HG02938 (cell line): Measurements from ENCODE around the gene CIITA.

Source experiments
- ATAC-seq: cut with Tn5 transposase; IDR thresholded peaks from one replicate; pipeline ENCODE4 v1.9.1; 2021; ENCODE audit warnings: mild to moderate bottlenecking, moderate library complexity; ENCODE audit not compliant: unreplicated experiment

CIITA gene

GRCh38 chr16:10976634-10977033, 99.6 kb downstream of the CIITA start:
- no peak for ATAC-seq

GRCh38 chr16:10978124-10978523, 101.1 kb downstream of the CIITA start:
- no peak for ATAC-seq

GRCh38 chr16:10978871-10979446, 102.0 kb downstream of the CIITA start:
- no peak for ATAC-seq

DNA sequence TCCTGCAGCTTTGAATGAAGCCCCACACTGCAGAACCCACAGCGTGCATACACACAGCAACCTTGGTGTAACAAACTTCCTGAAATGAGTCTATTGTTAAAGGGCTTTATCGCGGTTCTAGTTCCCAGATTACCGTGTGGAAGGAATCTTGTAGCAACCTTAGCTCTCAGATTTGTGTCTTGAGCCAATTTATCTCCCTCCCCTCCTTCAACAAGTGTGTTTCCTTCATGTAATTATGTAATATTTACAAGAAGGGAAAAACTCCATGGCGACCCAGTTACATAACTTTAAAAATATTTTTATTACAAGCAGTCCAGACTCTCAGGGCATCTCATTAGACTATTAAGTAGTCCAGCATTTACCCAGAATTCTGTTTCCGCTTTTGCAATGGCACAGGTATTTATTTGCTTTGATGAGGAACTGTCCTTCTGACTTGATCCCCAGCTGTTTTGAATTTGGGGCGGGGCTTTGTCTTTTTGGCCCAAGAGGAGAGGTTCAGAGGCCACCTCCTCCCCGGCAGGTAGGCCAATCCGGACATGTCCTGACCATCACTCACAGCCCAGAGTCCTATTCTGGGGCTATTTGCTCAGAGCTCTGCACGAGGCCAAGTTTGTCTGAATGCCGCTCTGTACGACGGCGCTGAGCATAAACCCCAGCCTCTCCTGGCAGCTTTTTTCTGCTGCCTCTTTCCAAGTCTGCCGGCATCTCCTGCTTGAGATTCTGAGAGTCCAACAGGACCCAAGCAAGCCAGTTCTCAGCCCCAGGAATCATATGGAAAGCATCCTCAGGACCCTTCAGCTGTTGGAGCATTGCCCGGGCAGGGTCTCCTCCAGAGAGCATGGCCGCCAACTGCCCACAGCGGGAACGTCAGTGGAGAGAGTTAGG, 103.0 kb downstream of the CIITA start:
- no peak for ATAC-seq

DNA sequence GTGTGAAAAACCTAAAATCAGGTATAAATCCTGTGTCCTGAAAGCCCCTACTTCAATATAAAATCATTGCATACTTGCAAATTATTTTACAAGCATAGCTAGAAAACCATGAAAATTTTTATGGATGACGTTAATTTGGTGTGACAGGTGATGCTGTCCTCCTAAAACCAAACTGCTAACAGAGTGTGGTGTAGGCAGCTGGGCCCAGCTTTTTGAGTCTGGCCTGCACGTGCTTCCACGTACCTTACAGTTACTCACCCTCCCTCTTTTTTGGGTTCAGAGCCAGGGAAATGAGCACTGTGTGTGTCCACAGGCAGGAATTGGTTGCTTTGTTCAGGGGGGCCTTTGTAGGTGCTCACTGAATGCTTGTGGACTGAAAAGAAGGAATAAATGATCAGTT, 103.8 kb downstream of the CIITA start:
- ATAC-seq = no peak

- peak; percentile 56 for ATAC-seq
Observed at GRCh38 chr16:10981697-10982216, 104.8 kb downstream of the CIITA start.

- ATAC-seq = peak; percentile 55
Observed at GRCh38 chr16:10982465-10983150, 105.6 kb downstream of the CIITA start.

DNA sequence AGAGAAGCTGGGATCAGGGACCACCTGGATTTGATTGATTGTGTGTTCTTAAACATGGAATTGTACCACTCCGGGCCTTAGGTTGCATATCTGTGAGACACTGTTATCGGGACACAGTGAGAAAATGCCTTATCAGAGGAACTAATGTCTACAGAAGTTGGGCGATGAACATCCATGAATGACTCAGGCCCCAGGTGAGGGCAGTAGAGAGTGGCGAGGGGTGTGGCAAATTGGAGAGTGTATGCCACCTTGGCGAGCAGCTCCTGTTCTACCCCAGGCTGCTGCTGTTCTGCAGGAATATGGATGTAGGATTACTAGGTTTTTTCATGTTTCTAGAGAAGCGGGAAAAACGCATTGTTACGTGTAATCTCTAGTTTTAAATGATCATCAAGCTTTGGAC, 106.2 kb downstream of the CIITA start:
- ATAC-seq = peak; percentile 17

- ATAC-seq = no peak
Observed at GRCh38 chr16:10984509-10984908, 107.5 kb downstream of the CIITA start.
